Muscle of leg (tissue), 11 donors: ENCODE results near the gene C11orf24. TPM values are rescaled to one million over a fixed set of nuclear protein-coding genes. Genes with fewer than 3 reads are reported as not detected.
A peak's percentile ranks its signal among the peaks of the same experiment; 100 is the strongest.

Source experiments
- DNase-seq: peaks from one replicate; pipeline ENCODE4 v3.0.0; 2013
- H3K27ac ChIP-seq: one replicate; pipeline ENCODE4 v1.5.1; 2013; ENCODE audit warnings: mild to moderate bottlenecking, low read length, control low read depth
- H3K27me3 ChIP-seq: one replicate; pipeline ENCODE4 v1.6.1; 2013; ENCODE audit warnings: low read length; ENCODE audit not compliant: control insufficient read depth, insufficient read depth
- H3K36me3 ChIP-seq: one replicate; pipeline ENCODE4 v1.6.1; 2013; ENCODE audit warnings: low read length; ENCODE audit not compliant: control insufficient read depth, insufficient read depth
- H3K4me1 ChIP-seq: one replicate; pipeline ENCODE4 v1.6.1; 2013; ENCODE audit warnings: low read length; ENCODE audit not compliant: control insufficient read depth, insufficient read depth
- H3K4me3 ChIP-seq: one replicate; pipeline ENCODE4 v1.5.1; 2013; ENCODE audit warnings: low read length, control low read depth
- H3K9me3 ChIP-seq: replicated peaks from 2 replicates; pipeline ENCODE4 v1.6.1; 2013; ENCODE audit warnings: low read depth, low read length; ENCODE audit not compliant: control insufficient read depth
- WGBS: methylation state at CpG from one replicate; pipeline ENCODE4 v1.1.5; 2013; ENCODE audit warnings: missing lambda C conversion rate; ENCODE audit not compliant: insufficient coverage; 5-methylcytosine and 5-hydroxymethylcytosine counted together
- polyA plus RNA-seq, 8 donors: library from polyadenylated mRNA; unstranded; fragments of 120-200 nt; gene quantifications; one replicate each; pipeline versions ENCODE4 v1.2.1 to v1.2.3, GENCODE V29; 2013; ENCODE audit warnings: inconsistent platforms in 1 of 8, low replicate concordance in 1 of 8; ENCODE audit not compliant: insufficient read length in 8 of 8, insufficient read depth in 1 of 8
- total RNA-seq: library from RNA; stranded (reverse); fragments of 120-200 nt; gene quantifications from one replicate; pipeline ENCODE4 v1.2.4, GENCODE V29; 2013

Gene C11orf24
- total and polyA plus RNA-seq, 9 donors = 14.7 to 39.0 (median 28.2) TPM

GRCh38 chr11:68223275-68223674 lies 48.5 kb downstream of the C11orf24 start:
- Histone ChIP-seq H3K27me3 (peaks cover 6% of the 10 kb centered on the region), H3K27ac (no peak overlapping the region), H3K4me1 (no peaks in the 10 kb centered on the region), H3K36me3 (no peaks in the 10 kb centered on the region), H3K4me3 (no peak overlapping the region), H3K9me3 (peaks cover 2% of the 10 kb centered on the region)
- DNase-seq = no peak
- WGBS = 69% methylated on average over 5 of the region's 6 CpGs

DNA sequence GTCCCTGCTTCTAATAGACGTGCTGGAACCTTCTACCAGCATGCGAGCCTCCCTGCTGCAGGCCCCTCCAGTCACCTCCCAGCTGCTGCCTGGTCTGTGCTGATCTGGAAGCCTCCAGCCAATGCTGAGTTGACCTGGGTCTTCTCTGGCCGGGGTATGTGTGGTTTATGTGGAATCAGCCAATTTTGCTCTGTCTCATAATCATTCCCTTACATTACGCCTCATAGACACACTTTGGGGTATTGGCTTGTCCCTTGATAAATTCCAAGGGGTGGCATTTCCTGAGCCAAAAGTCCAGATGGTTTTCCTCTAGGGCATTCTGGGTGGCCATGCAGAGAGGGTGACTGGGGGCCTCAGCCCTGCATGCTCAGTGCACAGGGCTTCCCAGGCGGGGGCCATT lies 50.4 kb downstream of the C11orf24 start:
- Histone ChIP-seq H3K27me3 (peaks cover 6% of the 10 kb centered on the region), H3K4me1 (peaks cover 7% of the 10 kb centered on the region), H3K9me3 (peaks cover 2% of the 10 kb centered on the region), H3K36me3 (no peaks in the 10 kb centered on the region), H3K4me3 (no peak overlapping the region), H3K27ac (no peak overlapping the region)
- DNase-seq = no peak
- WGBS = 91% methylated on average over 1 of the region's 5 CpGs

- Histone ChIP-seq H3K4me1 (peaks cover 34% of the 10 kb centered on the region), H3K27me3 (peaks cover 3% of the 10 kb centered on the region), H3K9me3 (no peaks in the 10 kb centered on the region), H3K27ac (peak overlapping the region; percentile 80), H3K36me3 (no peaks in the 10 kb centered on the region), H3K4me3 (no peak overlapping the region)
- DNase-seq = peak; percentile 48
- WGBS = 66% methylated on average over 21 of the region's 22 CpGs
Measured at GRCh38 chr11:68216171-68216938, 55.4 kb downstream of the C11orf24 start.

- Histone ChIP-seq H3K4me3 (no peak overlapping the region), H3K9me3 (no peaks in the 10 kb centered on the region), H3K27ac (peak overlapping the region; percentile 80), H3K4me1 (peaks cover 38% of the 10 kb centered on the region), H3K27me3 (peaks cover 3% of the 10 kb centered on the region), H3K36me3 (no peaks in the 10 kb centered on the region)
- no peak for DNase-seq
- 82% methylated on average over 5 of the region's 6 CpGs for WGBS
Measured at GRCh38 chr11:68215524-68216170, 56.1 kb downstream of the C11orf24 start.

DNA sequence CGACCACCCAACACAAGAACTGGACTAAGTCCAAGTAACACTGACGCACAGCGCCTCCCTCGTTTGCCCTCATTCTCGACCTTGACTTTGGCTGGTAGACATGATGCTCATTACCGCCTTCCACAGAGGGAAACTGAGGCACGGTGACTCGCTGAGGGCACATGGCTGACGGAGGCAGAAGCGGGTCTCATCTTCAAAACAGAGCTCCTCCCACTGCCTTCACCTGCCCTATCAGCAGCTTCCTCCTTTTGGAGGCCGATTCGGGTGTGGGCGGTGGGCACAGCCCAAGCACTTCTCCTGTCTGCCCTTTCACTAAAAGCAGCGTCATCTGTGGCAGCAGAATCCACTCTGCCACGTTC lies 56.7 kb downstream of the C11orf24 start:
- Histone ChIP-seq H3K4me3 (no peak overlapping the region), H3K4me1 (peaks cover 38% of the 10 kb centered on the region), H3K36me3 (no peaks in the 10 kb centered on the region), H3K27me3 (peaks cover 3% of the 10 kb centered on the region), H3K27ac (no peak overlapping the region), H3K9me3 (no peaks in the 10 kb centered on the region)
- no peak for DNase-seq
- WGBS = 58% methylated on average over 13 of the region's 15 CpGs

GRCh38 chr11:68214173-68215086 lies 57.3 kb downstream of the C11orf24 start:
- no peaks in the 10 kb centered on the region for H3K9me3 ChIP-seq
- DNase-seq = no peak
- peaks cover 39% of the 10 kb centered on the region for H3K4me1 ChIP-seq
- peak overlapping the region; percentile 88 for H3K4me3 ChIP-seq
- WGBS = 20% methylated on average over 46 of the region's 58 CpGs
- peak overlapping the region; percentile 88 for H3K27ac ChIP-seq
- no peaks in the 10 kb centered on the region for H3K36me3 ChIP-seq
- peaks cover 3% of the 10 kb centered on the region for H3K27me3 ChIP-seq

DNA sequence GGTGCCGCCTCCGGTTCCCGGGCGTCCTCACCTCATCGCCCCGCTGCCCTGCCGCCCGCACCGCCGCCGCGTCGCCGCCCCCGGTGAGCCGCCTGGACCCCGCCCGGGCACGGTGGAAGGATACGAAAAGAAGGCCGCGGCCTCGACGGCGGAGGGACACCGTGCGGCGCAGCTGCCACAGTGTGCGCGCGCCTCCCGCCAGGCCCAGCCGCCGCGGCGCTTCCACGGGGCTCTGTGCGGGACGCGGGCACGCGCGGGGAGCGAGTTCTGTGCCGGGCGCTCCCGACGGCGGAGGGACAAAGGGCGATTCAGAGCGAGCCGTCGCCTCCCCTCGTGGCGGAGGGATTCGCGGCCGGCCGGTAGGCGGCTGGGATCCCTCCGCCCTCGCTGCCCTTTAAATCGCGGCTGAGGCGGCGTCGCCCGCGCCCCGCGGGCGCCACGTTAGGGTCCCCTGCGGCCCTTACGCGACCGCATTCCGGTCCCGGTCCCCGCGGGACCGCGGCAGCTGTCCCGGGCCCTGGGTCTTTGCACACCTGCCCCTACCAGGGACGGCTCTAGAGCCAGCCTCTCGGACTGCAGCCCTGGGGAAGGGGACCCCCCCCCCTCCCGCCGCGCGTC lies 58.1 kb downstream of the C11orf24 start:
- WGBS = under 1% methylated on average over 81 of the region's 90 CpGs
- peaks cover 44% of the 10 kb centered on the region for H3K4me1 ChIP-seq
- H3K36me3 ChIP-seq = no peaks in the 10 kb centered on the region
- peaks cover 3% of the 10 kb centered on the region for H3K27me3 ChIP-seq
- H3K9me3 ChIP-seq = no peaks in the 10 kb centered on the region
- H3K27ac ChIP-seq = peak overlapping the region; percentile 88
- peak; percentile 99 for DNase-seq
- H3K4me3 ChIP-seq = peak overlapping the region; percentile 88

- H3K4me1 ChIP-seq = peaks cover 45% of the 10 kb centered on the region
- peak within 1 kb of the TSS; percentile 88 for H3K27ac ChIP-seq
- H3K4me3 ChIP-seq = peak within 1 kb of the TSS; percentile 88
- no peaks in the 10 kb centered on the region for H3K9me3 ChIP-seq
- H3K27me3 ChIP-seq = peaks cover 3% of the 10 kb centered on the region
- peak; percentile 86 for DNase-seq
- WGBS = under 1% methylated on average over 45 of the region's 60 CpGs
- H3K36me3 ChIP-seq = no peaks in the 10 kb centered on the region
Measured at GRCh38 chr11:68213135-68213515, 58.6 kb downstream of the C11orf24 start, which contains the start of gene KMT5B. Gene KMT5B (minus strand): TSS chr11:68213296. CDS start chr11:68190076, 23,220 bp downstream.

GRCh38 chr11:68212421-68213134 lies 59.2 kb downstream of the C11orf24 start:
- Histone ChIP-seq H3K36me3 (no peaks in the 10 kb centered on the region), H3K4me1 (peaks cover 45% of the 10 kb centered on the region), H3K27ac (peak overlapping the region; percentile 62), H3K4me3 (peak overlapping the region; percentile 73), H3K9me3 (no peaks in the 10 kb centered on the region), H3K27me3 (peaks cover 3% of the 10 kb centered on the region)
- WGBS = under 1% methylated on average over 75 of the region's 80 CpGs
- peak; percentile 91 for DNase-seq
